Measurements from ENCODE around the gene GID8. TPM values are rescaled to one million over a fixed set of nuclear protein-coding genes. Genes with fewer than 3 reads are reported as not detected.

The GID8 gene
- total and polyA plus RNA-seq, 9 donors = 23.6 to 54.3 (median 43.3) TPM

GRCh38 chr20:62967628-62968351, 29.8 kb downstream of the GID8 start:
- Histone ChIP-seq H3K27ac (no peak overlapping the region), H3K4me1 (ENCODE audit: insufficient read depth) (peaks cover 3% of the 10 kb centered on the region), H3K36me3 (no peaks in the 10 kb centered on the region), H3K4me3 (no peak overlapping the region), H3K9me3 (no peaks in the 10 kb centered on the region), H3K27me3 (no peaks in the 10 kb centered on the region)
- no peak for DNase-seq
- TF ChIP-seq POLR2A (IDR thresholded peaks at IDR 0.05) = no peak
- no peak for TF ChIP-seq EP300 (IDR thresholded peaks at IDR 0.05)
- TF ChIP-seq CTCF (IDR thresholded peaks at IDR 0.05) = no peak
- WGBS, 3 donors = 86 to 90% (median 89%) methylated on average over 27 of the region's 27 CpGs
- intact Hi-C loops (cut with DNase I) = no loop called here

GRCh38 chr20:62968378-62969178, 30.6 kb downstream of the GID8 start:
- H3K36me3 ChIP-seq = no peaks in the 10 kb centered on the region
- intact Hi-C loops (cut with DNase I) = no loop called here
- no peak overlapping the region for H3K27ac ChIP-seq
- 61 to 70% (median 64%) methylated on average over 21 of the region's 21 CpGs for WGBS, 3 donors
- no peaks in the 10 kb centered on the region for H3K27me3 ChIP-seq
- H3K9me3 ChIP-seq = no peaks in the 10 kb centered on the region
- no peak overlapping the region for H3K4me3 ChIP-seq
- H3K4me1 ChIP-seq (ENCODE audit: insufficient read depth) = peaks cover 5% of the 10 kb centered on the region
- TF ChIP-seq CTCF (IDR thresholded peaks at IDR 0.05) = no peak
- no peak for TF ChIP-seq POLR2A (IDR thresholded peaks at IDR 0.05)
- TF ChIP-seq EP300 (IDR thresholded peaks at IDR 0.05) = no peak
- DNase-seq = no peak

DNA sequence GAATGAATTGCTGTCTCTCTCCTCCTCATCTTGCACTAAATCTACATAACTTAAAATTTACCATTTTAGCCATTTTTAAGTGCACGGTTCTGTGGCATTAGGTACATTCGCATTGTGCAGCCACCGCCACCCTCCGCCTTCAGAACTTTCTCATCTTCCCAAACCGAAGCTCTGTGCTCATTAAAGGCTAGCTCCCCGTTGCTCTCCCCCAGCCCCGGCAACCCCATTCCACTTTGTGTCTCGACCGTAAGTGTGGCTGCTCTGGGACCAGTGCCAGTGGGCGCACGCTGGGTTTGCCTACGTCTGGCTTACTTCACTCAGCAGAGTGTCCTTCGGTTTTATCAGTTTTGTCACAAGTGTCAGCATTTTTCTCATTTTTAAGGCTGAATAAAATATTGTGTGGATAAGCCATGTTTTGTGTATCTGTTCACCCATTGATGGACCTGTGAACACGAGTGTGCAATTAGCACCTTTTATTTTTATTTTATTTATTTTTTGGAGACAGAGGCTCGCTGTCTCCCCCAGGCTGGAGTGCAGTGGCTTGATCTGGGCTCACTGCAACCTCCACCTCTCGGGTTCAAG, 31.3 kb downstream of the GID8 start:
- no peak for DNase-seq
- intact Hi-C loops (cut with DNase I) = no loop called here
- H3K27me3 ChIP-seq = no peaks in the 10 kb centered on the region
- H3K4me1 ChIP-seq (ENCODE audit: insufficient read depth) = peaks cover 5% of the 10 kb centered on the region
- 27 to 42% (median 27%) methylated on average over 16 of the region's 16 CpGs for WGBS, 3 donors
- H3K27ac ChIP-seq = no peak overlapping the region
- H3K9me3 ChIP-seq = no peaks in the 10 kb centered on the region
- no peak for TF ChIP-seq POLR2A (IDR thresholded peaks at IDR 0.05)
- TF ChIP-seq EP300 (IDR thresholded peaks at IDR 0.05) = no peak
- TF ChIP-seq CTCF (IDR thresholded peaks at IDR 0.05) = no peak
- no peaks in the 10 kb centered on the region for H3K36me3 ChIP-seq
- H3K4me3 ChIP-seq = no peak overlapping the region

- peaks cover 5% of the 10 kb centered on the region for H3K4me1 ChIP-seq (ENCODE audit: insufficient read depth)
- no peak for DNase-seq
- 52 to 63% (median 60%) methylated on average over 8 of the region's 8 CpGs for WGBS, 3 donors
- H3K27me3 ChIP-seq = no peaks in the 10 kb centered on the region
- TF ChIP-seq POLR2A (IDR thresholded peaks at IDR 0.05) (no peak), CTCF (IDR thresholded peaks at IDR 0.05) (no peak), EP300 (IDR thresholded peaks at IDR 0.05) (no peak)
- H3K4me3 ChIP-seq = no peak overlapping the region
- no peaks in the 10 kb centered on the region for H3K36me3 ChIP-seq
- no peak overlapping the region for H3K27ac ChIP-seq
- no peaks in the 10 kb centered on the region for H3K9me3 ChIP-seq
- intact Hi-C loops (cut with DNase I) = loop anchor here in 1 of 4 donors (2.0 kb wide), 1 partner anchor 73 kb away; no protein-coding TSS in a partner anchor
These were observed 32.0 kb downstream of the GID8 start for GRCh38 chr20:62969939-62970306.
